A673 (cell line): ENCODE measurements around the gene RPS26. TPM values are rescaled to one million over a fixed set of nuclear protein-coding genes. Genes with fewer than 3 reads are reported as not detected.

Source experiments
- BruUV-seq: library from RNA; stranded (reverse); fragments of 400-500 nt; replicated peaks from 2 replicates; lab custom pipeline; 2021; lab: Mats Ljungman, UMichigan
- CTCF ChIA-PET: fragments of 300-600 bp; sonication (Branson Sonifier 250); formaldehyde crosslinking; loops from one replicate; lab custom pipeline; 2022; ENCODE audit warnings: antibody characterized with exemption; lab: Charles Lee
- POLR2A ChIA-PET: fragments of 300-600 bp; sonication (Branson Sonifier 250); formaldehyde crosslinking; loops from one replicate; lab custom pipeline; 2022; ENCODE audit warnings: antibody characterized with exemption; ENCODE audit not compliant: low non-redundant PET; lab: Charles Lee
- DNase-seq: peaks from one replicate; pipeline ENCODE4 v3.0.0-alpha.2; 2015; ENCODE audit warnings: low spot score
- H3K27ac ChIP-seq: fragments of 200-600 bp; sonication (generic); 2 replicates; pipeline ENCODE4 v1.5.1; 2016; ENCODE audit warnings: mixed run types, low read depth, mild to moderate bottlenecking, mixed read lengths, antibody characterized with exemption, low read length; ENCODE audit not compliant: poor library complexity, severe bottlenecking
- H3K27me3 ChIP-seq: fragments of 200-600 bp; sonication (generic); replicated peaks from 2 replicates; pipeline ENCODE4 v1.6.1; 2017; ENCODE audit warnings: mixed run types, low read depth, mild to moderate bottlenecking, mixed read lengths, antibody characterized with exemption, low read length; ENCODE audit not compliant: insufficient read depth, poor library complexity
- H3K36me3 ChIP-seq: fragments of 200-600 bp; sonication (generic); 2 replicates; pipeline ENCODE4 v1.6.1; 2016; ENCODE audit warnings: mixed run types, mild to moderate bottlenecking, mixed read lengths, antibody characterized with exemption, low read length; ENCODE audit not compliant: insufficient read depth, poor library complexity, severe bottlenecking
- H3K4me1 ChIP-seq: fragments of 200-600 bp; sonication (generic); 2 replicates; pipeline ENCODE4 v1.6.1; 2017; ENCODE audit warnings: mixed run types, mild to moderate bottlenecking, mixed read lengths, antibody characterized with exemption, low read length; ENCODE audit not compliant: insufficient read depth, poor library complexity, severe bottlenecking
- H3K4me3 ChIP-seq: fragments of 200-600 bp; sonication (generic); 2 replicates; pipeline ENCODE4 v1.5.1; 2016; ENCODE audit warnings: low read depth, mixed run types, mild to moderate bottlenecking, mixed read lengths, low read length; ENCODE audit not compliant: poor library complexity, severe bottlenecking
- H3K9me3 ChIP-seq: fragments of 200-600 bp; sonication (generic); 2 replicates; pipeline ENCODE4 v1.6.1; 2016; ENCODE audit warnings: mixed run types, low read depth, mild to moderate bottlenecking, mixed read lengths, antibody characterized with exemption, low read length; ENCODE audit not compliant: poor library complexity, severe bottlenecking
- EZH2 ChIP-seq: fragments of 200-600 bp; sonication (generic); IDR thresholded peaks from 2 replicates; pipeline ENCODE4 v1.6.1; 2017; ENCODE audit warnings: borderline replicate concordance, low read depth, mild to moderate bottlenecking, mixed read lengths, antibody characterized with exemption, low read length; ENCODE audit not compliant: poor library complexity, severe bottlenecking
- intact Hi-C: fragments of 100-400 bp; cut with micrococcal nuclease; formaldehyde crosslinking; loops from one replicate; pipeline ENCODE4 v1.10.0; 2022; ENCODE audit not compliant: unreplicated experiment
- total RNA-seq: library from RNA; stranded (reverse); gene quantifications from 2 replicates; pipeline ENCODE4 v1.2.3, GENCODE V29; 2021
- TF ChIP-seq, protein P1 (sequence below): fragments of 300-800, 200-600 bp; sonication (generic); conservative IDR thresholded peaks from 2 replicates; pipeline ENCODE4 v1.5.1; 2017; ENCODE audit warnings: low read depth, mild to moderate bottlenecking, antibody characterized with exemption, low read length, moderate library complexity, mixed read lengths

The RPS26 gene
- total RNA-seq, 1 experiment from 2014 or later = 69.9 TPM

DNA sequence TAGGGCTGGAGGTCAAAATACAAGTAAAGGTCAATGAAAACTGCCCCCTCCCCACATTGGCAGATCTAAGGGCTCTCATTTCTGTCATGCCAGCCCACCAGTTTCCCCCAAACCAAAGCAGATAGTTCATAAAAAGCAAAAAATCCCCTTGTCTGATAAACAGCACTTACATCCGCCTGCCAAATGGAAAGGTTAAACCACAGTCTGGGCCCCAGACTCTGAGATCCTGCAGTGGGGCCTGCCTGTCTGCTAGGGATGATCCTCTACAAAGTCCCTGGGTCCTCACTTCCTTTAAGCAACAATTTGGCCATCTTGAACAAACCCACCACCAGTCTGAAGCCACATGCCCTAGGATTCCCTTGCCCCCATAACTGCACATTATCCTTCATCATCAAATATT, 9.7 kb upstream of the RPS26 start:
- CTCF ChIA-PET = no interaction called here

DNA sequence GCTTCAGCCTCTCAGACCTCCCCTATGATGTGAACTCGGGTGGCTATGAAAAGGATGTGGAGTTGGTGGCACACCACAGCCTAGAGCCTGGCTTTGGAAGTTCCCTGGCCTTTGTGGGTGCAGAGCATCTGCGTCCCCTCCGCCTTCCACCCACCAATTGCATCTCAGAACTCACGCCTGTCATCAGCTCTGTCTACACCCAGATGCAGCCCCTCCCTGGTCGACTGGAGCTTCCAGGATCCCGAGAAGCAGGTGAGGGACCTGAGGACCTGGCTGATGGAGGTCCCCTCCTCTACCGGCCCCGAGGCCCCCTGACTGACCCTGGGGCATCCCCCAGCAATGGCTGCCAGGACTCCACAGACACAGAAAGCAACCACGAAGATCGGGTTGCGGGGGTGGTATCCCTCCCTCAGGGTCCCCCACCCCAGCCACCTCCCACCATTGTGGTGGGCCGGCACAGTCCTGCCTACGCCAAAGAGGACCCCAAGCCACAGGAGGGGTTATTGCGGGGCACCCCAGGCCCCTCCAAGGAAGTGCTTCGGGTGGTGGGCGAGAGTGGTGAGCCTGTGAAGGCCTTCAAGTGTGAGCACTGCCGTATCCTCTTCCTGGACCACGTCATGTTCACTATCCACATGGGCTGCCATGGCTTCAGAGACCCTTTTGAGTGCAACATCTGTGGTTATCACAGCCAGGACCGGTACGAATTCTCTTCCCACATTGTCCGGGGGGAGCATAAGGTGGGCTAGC, 7.0 kb upstream of the RPS26 start:
- ChIA-PET POLR2A (no interaction called here), CTCF (no interaction called here)
- BruUV-seq = no TSS peak
- Histone ChIP-seq H3K4me1 (peaks cover 25% of the 10 kb centered on the region), H3K27me3 (no peaks in the 10 kb centered on the region), H3K4me3 (no peak overlapping the region), H3K27ac (no peak overlapping the region), H3K36me3 (no peaks in the 10 kb centered on the region), H3K9me3 (no peaks in the 10 kb centered on the region)
- DNase-seq = no peak
- intact Hi-C loops = no loop called here
- TF ChIP-seq, protein P1, sequence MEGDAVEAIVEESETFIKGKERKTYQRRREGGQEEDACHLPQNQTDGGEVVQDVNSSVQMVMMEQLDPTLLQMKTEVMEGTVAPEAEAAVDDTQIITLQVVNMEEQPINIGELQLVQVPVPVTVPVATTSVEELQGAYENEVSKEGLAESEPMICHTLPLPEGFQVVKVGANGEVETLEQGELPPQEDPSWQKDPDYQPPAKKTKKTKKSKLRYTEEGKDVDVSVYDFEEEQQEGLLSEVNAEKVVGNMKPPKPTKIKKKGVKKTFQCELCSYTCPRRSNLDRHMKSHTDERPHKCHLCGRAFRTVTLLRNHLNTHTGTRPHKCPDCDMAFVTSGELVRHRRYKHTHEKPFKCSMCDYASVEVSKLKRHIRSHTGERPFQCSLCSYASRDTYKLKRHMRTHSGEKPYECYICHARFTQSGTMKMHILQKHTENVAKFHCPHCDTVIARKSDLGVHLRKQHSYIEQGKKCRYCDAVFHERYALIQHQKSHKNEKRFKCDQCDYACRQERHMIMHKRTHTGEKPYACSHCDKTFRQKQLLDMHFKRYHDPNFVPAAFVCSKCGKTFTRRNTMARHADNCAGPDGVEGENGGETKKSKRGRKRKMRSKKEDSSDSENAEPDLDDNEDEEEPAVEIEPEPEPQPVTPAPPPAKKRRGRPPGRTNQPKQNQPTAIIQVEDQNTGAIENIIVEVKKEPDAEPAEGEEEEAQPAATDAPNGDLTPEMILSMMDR = no peak
- TF ChIP-seq EZH2 = no peak

More for the DNA sequence above, 9.7 kb upstream of the RPS26 start:
- Histone ChIP-seq H3K9me3 (no peaks in the 10 kb centered on the region), H3K27me3 (no peaks in the 10 kb centered on the region), H3K27ac (no peak overlapping the region), H3K4me3 (no peak overlapping the region), H3K36me3 (no peaks in the 10 kb centered on the region), H3K4me1 (peaks cover 6% of the 10 kb centered on the region)
- BruUV-seq = no TSS peak
- TF ChIP-seq, protein P1 = no peak
- TF ChIP-seq EZH2 = no peak
- POLR2A ChIA-PET = no interaction called here
- DNase-seq = no peak
- intact Hi-C loops = no loop called here

DNA sequence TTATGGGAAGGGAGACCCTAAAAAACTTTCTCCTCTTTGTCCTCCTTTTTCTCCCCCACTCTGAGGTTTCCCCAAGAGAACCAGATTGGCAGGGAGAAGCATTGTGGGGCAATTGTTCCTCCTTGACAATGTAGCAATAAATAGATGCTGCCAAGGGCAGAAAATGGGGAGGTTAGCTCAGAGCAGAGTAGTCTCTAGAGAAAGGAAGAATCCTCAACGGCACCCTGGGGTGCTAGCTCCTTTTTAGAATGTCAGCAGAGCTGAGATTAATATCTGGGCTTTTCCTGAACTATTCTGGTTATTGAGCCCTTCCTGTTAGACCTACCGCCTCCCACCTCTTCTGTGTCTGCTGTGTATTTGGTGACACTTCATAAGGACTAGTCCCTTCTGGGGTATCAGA, 4.6 kb upstream of the RPS26 start:
- CTCF ChIA-PET = interaction anchor here (0.6 kb wide), 1 partner anchor 9 kb away, joined by 4 read pairs; no protein-coding TSS in a partner anchor
- Histone ChIP-seq H3K4me1 (peaks cover 36% of the 10 kb centered on the region), H3K27ac (peak overlapping the region; percentile 76), H3K36me3 (no peaks in the 10 kb centered on the region), H3K9me3 (no peaks in the 10 kb centered on the region), H3K27me3 (no peaks in the 10 kb centered on the region), H3K4me3 (no peak overlapping the region)
- no TSS peak for BruUV-seq
- intact Hi-C loops = loop anchor here (2.0 kb wide), 2 partner anchors 26 to 110 kb away; partner anchors contain the start of gene PYM1
- POLR2A ChIA-PET = no interaction called here
- peak; percentile 69 for DNase-seq
- no peak for TF ChIP-seq EZH2
- TF ChIP-seq, protein P1 = no peak
